HG03039 (cell line): Measurements from ENCODE around the gene SLIT3.

Experiments
- ATAC-seq: cut with Tn5 transposase; IDR thresholded peaks from one replicate; pipeline ENCODE4 v1.9.1; 2021; ENCODE audit warnings: mild to moderate bottlenecking, moderate library complexity; ENCODE audit not compliant: unreplicated experiment

The SLIT3 gene

DNA sequence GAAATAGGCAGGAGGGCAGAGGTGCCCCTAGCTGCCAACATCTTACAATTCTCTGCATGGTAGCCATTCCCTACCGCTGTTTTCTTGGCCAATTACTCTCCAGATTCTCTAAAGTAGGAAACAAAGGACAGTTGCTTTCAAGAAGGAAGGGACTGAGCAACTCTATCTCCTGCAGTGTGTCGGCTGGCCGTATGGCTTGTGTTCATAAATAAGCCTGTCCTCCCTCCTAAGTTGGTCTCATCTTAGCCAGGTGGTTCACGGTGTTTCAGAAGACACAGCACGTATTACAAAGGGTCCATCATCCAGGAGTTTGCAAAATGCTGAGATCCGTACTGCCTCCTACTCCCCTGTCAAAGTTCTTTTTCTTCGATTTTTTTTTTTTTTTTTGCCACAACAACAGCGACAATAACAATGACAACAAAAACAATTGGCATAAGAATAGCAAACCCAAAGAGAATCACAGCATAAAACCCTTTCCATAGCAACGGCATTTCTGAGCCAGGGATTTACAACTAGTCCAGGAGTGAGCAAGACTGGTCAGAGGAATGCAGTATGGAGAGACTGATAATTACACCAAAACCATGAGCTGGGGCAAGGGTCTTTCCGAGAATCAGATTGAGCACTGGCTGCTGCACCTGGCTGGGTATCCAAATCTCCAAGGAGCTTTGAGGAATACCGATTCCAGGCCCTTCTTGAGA is 212.8 kb downstream of the SLIT3 start:
- no peak for ATAC-seq

DNA sequence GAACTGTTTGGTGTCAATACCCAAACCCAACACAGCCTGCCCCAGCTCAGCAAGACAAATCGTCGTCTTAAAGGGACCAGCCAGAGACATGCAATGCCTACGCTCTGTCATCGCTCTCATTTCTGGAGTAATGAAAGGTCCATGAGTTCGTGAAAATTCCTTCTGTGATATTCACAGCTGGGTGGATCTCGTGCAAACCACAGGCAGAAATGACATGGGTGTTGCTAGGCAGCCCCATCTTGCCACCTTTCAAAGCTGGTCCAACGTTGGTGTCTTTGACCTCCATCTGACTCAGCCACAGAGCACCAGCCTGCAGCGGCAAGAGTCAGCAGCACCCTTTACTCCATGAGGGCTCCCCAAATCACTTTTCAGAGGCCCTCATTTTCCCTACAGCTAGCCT is 215.3 kb downstream of the SLIT3 start:
- no peak for ATAC-seq

DNA sequence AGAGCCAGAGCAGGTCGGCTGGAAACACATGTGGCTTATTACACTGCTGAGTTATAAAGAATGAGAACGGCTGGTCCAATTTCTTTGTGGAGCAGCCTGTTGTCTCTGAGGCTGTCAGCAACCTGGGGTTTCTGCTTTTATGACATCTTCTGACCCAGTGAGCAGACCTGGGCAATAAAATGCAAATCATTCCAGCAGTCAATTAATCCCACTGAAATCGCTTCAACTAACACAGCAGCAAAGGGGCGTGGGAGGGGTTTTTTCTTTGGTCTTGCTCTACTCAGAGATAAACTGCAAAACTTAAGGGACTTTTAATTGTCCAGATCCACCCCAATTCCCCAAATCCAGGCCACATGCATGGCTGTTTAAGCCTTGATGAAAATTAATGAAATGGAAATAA is 215.7 kb downstream of the SLIT3 start:
- no peak for ATAC-seq

DNA sequence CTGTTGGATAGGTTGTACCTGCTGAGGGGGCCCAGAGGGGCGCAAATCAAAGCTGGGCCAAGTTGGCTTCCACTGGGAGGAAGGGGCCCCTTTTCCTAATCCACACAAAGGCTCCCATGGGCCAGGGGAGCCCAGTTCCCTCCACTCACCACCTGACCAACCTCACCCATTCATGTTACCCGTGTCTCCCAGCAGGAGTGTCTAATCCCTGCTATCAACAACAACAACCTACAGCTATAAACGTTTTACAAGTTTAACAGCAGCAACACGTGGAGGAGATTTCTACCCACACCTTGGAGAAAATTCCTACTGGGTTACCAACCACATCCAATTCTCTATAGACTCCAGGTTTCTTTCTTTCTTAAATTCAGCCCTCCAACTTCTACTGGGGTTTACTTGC is 216.2 kb downstream of the SLIT3 start:
- ATAC-seq = no peak

DNA sequence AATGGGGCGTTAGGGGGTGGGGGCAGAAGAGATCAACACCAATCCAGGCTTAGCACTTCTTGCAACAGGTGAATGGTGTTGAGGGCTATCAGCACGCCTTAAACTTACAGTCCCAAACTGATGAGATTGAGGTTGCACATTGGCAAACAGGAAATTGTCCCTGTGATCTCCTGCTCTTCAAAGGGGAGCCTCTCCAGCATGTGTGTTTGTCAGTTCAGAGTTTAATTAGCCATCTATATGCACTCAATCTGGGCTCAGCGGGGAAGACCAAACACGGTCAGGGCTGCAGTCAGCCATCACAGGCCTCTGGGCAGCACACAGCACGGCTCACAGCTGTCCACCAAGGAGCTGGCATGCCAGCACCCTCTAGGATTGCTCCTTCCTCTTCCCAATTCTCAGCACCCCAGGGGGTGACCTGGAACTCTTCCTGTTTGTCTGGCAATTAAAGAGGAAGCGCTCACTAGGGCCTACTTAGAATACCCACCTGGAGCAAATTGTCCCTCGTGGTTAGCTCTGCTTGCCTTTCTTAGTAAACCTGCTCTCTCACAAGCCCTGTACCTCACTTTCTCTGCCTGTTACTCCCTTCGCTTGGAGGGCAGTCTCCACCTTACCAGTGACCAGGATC is 217.4 kb downstream of the SLIT3 start:
- no peak for ATAC-seq

DNA sequence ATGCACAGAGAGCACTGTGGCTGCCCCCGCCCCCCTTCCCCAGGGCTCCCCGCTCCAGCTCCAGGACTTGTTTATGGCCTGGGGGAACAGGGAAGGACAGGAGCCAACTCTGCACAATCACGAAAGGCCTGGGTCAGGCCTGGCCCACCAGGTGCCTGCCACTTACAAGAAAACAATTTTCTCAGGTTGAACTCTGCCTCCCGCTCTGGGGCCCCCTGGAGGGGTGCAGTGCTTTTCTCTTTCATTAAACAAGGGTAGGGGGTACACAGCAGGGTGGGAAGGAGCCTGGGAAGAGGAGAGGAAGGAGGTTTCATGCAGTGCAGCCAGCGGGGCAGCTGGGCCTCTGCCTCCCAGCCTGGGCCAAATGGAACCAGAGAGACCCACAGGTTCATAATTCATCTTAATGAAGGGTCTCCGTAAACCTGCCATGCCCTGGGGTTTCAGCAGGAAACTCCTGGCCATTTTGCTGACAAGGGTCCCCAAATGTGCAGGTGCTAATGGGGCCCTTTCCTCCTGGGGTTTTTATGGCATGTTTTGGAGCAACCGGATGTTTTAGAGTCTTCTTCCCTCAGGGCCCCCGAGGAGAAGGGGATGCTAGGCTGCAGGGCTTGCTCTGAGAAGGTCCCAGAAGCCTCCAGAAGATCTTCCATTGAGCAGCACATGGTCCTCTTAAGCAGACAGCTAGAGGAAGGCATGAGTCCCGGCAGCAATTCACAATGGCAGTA is 219.8 kb downstream of the SLIT3 start:
- ATAC-seq = no peak

DNA sequence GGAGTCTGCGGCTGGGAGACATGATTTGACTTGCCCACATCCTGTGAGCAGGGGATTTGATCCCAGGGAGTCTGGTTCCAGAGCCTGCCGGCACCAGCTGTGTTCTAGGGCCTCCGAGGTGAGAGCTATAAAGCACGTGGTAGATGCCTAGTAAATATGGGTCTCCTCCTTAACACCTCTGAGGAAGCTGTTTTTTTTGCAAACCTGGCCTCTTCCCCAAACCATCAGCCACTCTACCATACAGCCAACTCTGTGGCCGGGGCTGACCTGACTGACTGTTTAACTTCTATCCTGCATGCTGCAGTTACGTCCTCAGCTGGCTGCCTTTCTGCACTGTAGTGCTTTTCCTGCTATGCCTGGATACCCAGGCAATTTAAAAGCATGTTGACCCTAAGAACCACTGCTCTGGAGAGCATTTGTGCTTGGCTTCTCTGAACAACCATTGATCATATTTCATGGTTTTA is 220.5 kb downstream of the SLIT3 start:
- no peak for ATAC-seq

DNA sequence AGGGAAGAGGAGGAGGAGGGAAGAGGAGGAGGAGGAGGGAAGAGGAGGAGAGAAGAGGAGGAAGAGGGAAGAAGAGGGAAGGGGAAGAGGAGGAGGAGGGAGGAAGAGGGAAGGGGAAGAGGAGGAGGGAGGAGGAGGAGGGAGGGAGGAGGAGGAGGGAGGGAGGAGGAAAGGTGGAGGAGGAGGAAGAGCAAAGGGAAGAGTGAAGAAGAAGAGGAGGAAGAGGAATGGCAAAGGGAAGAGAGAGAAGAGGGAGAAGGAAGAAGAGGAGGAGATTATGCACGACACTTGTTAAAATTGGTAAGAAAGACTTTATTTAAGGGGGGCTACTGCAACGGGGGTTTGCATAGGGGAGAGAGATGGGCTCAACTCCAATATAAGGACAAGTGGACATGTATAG is 221.2 kb downstream of the SLIT3 start:
- no peak for ATAC-seq

DNA sequence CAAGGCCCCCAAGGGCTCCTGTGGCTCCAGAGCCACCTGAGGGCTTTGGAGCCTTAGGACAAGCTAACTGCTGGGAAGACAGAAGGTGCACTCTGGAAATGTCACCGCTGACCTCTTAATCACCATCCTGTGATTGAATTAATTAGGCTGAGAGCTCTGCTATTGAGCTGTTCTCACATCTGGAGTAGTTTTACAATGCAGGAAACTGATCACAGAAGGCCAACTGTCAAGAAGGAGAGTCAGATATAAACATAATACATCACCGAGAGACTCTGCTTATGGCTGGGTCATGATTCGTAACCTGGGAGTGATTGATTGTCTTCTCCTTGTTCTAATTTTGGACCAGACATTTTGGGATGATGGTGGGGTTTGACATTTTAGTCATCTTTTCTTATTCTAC is 226.1 kb downstream of the SLIT3 start:
- ATAC-seq = no peak

DNA sequence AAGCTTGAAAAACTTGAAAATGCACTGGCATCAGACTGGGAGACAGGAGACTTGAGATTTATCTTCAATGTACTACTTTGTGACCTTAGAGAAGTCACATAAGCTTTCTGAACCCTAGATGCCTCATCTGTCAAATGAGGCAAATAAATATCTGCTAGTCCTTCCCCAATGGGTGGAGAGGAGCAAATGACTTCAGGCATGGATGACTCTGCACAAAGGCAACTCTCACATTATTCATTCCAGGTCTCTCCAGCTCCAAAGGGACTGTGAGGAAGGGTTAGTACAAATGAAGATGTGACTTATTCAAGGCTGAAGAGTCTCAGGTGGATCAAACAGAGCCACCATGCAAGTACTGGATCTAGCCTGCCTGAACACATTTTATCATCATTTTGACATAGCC is 228.7 kb downstream of the SLIT3 start:
- no peak for ATAC-seq

DNA sequence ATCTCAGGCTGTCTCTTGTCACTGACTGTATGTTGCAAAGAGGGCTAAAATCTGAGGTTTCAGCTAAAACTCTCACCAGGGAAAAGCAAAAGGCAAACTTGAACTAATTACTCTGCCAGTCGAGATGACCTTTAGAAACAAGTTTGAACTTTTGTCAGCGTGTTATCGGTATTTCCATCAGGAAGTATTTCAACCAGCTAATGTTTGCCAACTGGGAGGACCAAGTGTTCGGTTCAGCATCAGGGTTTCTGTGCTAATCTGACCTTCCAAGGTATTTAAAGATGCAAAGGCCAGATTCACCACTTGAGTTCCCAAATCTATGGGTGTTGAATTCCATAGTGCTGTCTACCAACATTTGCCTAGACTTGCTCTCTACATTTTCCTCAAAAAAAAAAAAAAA is 230.5 kb downstream of the SLIT3 start:
- ATAC-seq = no peak

DNA sequence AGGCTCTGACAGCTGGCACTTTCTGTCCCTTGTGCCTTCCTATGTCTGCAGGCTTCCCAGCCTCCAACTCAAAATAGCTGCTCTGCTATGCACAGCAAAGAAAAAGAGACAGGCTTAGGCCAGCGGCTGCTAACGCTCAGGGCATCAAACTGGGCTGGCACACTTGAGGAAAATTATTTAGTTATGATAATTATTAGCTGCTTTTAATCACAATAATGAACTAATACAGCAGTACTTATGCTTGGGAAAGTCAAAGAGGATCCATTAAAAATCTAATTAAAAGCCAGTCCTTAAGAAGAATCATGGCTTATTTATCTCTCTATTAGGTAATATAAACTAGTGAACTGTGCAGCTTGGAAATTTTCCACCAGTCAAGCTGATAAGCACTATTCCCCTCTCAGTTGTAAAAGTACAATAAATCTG is 233.2 kb downstream of the SLIT3 start:
- no peak for ATAC-seq

DNA sequence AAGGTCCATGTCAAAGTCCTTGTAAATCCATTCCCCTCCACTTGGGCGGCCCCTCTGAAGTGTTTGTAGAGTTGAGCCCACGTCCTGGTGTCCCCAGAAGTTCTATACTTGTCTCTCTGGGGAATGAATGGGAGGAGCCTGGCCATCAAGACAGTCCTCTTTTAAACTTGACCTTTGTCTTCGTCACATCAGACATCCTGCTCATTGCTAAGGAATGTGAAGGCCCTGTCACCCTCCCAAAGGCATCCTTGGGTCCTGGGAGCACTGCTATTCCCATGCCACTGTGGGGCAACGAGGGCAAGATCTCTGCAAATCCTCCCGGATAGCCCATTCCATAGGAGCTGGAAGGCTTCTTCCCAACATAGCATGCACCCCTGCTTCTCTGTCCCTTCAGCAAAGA is 235.5 kb downstream of the SLIT3 start:
- no peak for ATAC-seq

DNA sequence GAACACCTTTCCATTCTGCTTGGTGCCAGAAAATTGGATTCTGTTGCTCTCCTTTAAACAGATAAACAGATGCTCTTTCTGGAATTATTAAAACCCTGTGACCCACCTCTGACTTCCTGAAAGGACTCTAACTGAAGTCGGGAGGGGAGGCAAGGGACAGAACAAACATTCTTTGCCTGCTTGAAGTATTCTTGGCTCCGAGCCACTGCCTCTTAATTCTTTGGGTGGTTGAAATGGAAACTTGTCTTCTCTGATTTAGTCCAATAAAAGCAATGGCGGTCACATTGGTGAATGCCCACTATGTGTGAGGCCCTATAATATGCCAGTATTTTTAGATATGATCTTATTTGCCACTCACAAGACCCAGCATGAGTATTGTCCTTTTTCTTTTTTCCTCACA is 236.8 kb downstream of the SLIT3 start:
- no peak for ATAC-seq

DNA sequence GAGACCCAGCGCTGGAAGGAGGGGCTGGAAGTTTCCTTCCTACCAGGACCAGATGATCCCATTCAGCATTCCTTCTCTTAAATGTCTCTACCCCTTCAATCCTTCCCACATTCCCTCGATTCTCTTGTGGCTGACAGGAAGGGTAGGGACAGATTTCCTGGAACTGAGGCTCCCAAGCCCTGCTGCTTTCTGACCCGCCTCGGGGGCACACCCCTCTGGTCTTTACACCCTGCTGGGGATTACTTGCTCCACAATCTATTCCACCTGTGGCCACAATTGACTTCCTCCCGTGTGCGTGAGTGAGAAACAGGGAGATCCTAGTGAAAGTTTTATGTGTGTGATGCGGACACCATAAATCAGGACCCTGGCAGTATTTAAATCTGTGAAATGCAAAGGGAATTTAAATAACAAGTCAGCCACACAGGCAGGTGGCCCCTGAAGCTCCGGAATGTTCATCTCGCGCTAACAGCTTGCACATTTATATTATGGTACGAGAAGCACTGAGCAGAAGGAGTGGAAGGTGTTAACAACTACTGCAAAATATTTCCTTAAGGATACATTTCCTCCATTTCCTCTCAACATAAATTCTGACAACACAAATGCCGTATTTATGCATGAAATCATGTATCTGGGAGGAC is 237.5 kb downstream of the SLIT3 start:
- no peak for ATAC-seq

DNA sequence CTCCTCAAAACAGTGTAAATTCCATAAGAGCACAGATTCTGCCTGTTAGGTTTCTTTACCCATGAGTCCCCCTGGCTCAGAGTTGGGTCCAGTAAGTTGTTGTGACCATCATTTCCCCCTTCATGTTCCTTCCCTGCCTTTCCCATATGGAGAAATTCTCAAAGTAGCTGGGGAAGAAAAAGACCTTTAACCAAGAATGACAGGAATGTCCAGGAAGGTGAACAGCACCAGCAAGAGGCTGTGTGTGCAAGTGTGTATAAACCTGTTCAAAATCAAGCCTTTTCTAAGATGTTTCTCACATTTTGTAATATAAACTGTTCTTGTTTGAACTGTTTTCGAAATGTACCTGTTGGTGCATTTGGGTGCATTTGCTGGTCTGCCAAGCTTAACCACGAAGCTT is 238.2 kb downstream of the SLIT3 start:
- ATAC-seq = no peak

DNA sequence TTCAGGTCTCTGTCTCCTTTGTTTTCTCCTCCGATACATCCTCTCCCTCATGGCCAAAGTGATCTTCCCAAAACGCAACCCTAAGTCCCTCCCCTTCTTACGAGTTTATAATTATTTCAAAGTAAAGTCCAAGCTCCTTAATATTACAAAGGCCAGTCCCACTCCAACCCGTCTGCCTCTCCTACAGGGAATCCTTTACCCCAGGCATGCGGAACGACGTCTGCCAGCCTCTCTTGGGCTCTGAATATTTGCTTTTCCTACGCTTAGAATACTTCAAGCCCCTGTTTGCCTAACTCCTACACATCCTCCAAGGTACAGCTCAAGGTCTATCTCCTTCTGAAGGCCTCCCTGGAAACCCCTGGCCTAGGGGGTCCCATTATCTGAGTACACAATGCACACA is 246.4 kb downstream of the SLIT3 start:
- no peak for ATAC-seq

DNA sequence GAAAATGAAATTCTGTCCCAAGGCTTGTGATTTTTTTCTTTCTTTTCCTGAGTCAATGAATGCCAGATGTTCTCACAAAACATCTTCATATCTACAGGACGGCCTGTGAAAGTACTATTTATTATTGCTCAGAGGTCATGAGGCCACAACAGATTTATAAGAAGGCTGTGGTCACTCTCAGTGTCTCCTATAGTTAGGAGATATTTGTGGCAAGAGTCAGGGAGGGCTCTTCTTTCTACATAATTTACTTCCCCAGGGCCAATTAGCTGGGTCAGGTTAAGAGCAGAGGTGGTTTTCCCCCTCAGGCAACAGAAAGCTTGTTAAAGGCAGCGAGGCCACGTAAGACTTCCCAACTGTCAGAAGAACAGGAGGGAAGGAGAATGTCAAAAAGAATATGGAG is 248.7 kb downstream of the SLIT3 start:
- no peak for ATAC-seq

DNA sequence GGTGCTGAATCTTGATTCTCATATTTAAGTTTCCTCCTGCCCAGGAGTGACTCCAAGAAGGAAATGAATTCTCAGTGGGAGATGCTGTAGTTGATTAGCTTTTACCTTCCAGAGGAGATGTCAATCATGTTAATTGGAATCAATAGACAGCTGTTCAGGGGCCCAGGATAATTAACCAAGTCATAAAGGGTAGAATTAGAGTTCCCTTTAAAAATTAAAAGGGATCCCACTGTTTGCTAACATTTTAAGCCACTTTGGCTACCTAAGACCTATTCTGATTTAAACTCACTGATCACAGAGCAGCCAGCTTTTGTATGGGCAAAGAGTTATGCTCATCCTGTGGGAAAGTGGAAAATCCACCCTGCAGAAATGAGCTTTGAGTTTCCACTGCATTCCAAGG is 249.6 kb downstream of the SLIT3 start:
- no peak for ATAC-seq

DNA sequence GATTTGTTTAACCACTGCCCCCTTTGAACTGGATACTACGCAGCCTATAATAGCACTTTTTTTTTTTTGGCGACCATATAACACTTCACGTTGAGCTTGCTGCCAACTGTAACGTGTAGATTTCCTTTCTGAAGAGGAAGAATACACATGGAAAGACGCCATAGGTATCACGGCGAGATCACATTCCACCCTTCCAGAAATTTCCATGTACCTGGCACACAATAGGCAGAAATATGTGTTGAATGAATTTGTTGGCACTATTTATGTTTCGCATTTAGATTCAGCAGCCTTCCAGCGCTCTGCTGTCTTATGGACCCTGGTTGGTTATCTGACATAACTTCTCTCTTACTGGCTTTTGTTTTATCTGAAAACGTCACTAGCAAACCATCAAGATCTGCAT is 250.3 kb downstream of the SLIT3 start:
- ATAC-seq = no peak

DNA sequence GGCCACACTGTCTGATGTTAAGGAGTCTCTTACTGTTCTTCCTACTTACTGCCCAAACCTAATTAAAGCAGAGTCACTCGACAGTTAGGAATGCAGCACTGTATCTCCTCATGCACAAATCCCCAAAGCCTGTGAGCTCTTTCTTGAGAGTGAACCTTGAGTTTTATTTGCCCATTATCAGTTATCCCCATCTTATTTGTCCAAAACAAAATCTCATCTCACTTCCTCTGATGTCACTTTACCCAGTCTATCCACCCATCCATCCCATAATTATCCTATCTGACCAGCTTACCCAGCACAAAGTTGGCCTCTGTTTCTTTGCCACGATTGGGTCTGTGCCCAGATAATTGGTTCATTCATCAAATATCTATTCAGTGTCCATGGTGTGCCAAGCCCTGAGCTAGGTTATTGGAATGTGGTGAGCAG is 250.8 kb downstream of the SLIT3 start:
- ATAC-seq = no peak

DNA sequence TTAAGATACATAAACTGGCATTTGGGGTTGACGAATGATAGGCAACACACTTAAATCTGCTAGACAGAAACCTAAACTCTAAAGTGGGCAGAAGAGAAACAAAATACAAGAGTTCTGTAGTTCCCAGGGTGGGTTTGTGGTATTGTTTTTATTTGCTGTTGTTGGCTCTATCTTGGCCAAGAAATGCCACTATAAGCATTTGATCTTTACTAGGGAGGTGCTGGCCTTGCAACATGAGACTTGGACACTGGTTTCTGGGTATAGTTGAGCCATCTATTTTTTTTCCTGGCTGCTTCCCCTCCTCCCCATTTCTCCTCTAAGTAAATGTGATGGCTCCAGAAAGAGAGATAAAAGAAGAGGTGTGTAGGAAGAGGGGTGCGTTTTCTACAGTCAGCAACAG is 251.2 kb downstream of the SLIT3 start:
- no peak for ATAC-seq
